ENCODE measurements around the gene LDHAL6B.

The LDHAL6B gene

GRCh38 chr15:59224474-59224873 is 17.8 kb downstream of the LDHAL6B start:
- no peak for TF ChIP-seq CTCF (IDR thresholded peaks at IDR 0.05; ENCODE audit: low read depth, low read length)
- peak in 1 of 2 donors; percentile 28 for DNase-seq (ENCODE audit: low read depth in 2 of 2)
- H3K4me3 ChIP-seq (replicated peaks in 1 of 2; ENCODE audit: low read depth in 2 of 2, low read length in 2 of 2), result no peak overlapping the region

- DNase-seq (ENCODE audit: low read depth in 2 of 2), result no peak
- H3K4me3 ChIP-seq (replicated peaks in 1 of 2; ENCODE audit: low read depth in 2 of 2, low read length in 2 of 2), result no peak overlapping the region
- no peak for TF ChIP-seq CTCF (IDR thresholded peaks at IDR 0.05; ENCODE audit: low read depth, low read length)
Measured at GRCh38 chr15:59227021-59227420, 20.4 kb downstream of the LDHAL6B start.

- DNase-seq (ENCODE audit: low read depth in 2 of 2), result no peak
- TF ChIP-seq CTCF (IDR thresholded peaks at IDR 0.05; ENCODE audit: low read depth, low read length), result no peak
- H3K4me3 ChIP-seq (replicated peaks in 1 of 2; ENCODE audit: low read depth in 2 of 2, low read length in 2 of 2), result no peak overlapping the region
Measured at GRCh38 chr15:59229015-59229414, 22.4 kb downstream of the LDHAL6B start.

GRCh38 chr15:59229453-59229852 is 22.8 kb downstream of the LDHAL6B start:
- TF ChIP-seq CTCF (IDR thresholded peaks at IDR 0.05; ENCODE audit: low read depth, low read length), result no peak
- no peak overlapping the region for H3K4me3 ChIP-seq (replicated peaks in 1 of 2; ENCODE audit: low read depth in 2 of 2, low read length in 2 of 2)
- DNase-seq (ENCODE audit: low read depth in 2 of 2), result no peak

GRCh38 chr15:59230531-59231055 is 23.9 kb downstream of the LDHAL6B start:
- TF ChIP-seq CTCF (IDR thresholded peaks at IDR 0.05; ENCODE audit: low read depth, low read length), result no peak
- no peak for DNase-seq (ENCODE audit: low read depth in 2 of 2)
- H3K4me3 ChIP-seq (replicated peaks in 1 of 2; ENCODE audit: low read depth in 2 of 2, low read length in 2 of 2), result no peak overlapping the region

- no peak for TF ChIP-seq CTCF (IDR thresholded peaks at IDR 0.05; ENCODE audit: low read depth, low read length)
- H3K4me3 ChIP-seq (replicated peaks in 1 of 2; ENCODE audit: low read depth in 2 of 2, low read length in 2 of 2), result no peak overlapping the region
- peak; percentile 80 to 91 for DNase-seq (ENCODE audit: low read depth in 2 of 2)
Measured at GRCh38 chr15:59232476-59232875, 25.8 kb downstream of the LDHAL6B start.

GRCh38 chr15:59236394-59236793 is 29.8 kb downstream of the LDHAL6B start:
- TF ChIP-seq CTCF (IDR thresholded peaks at IDR 0.05; ENCODE audit: low read depth, low read length), result no peak
- no peak for DNase-seq (ENCODE audit: low read depth in 2 of 2)
- H3K4me3 ChIP-seq (replicated peaks in 1 of 2; ENCODE audit: low read depth in 2 of 2, low read length in 2 of 2), result no peak overlapping the region

Data from cardiac fibroblast (primary cell).